Measurements from ENCODE around the gene KLHL29.

KLHL29 gene

GRCh38 chr2:23630961-23631360, 246.0 kb downstream of the KLHL29 start:
- ChIA-PET POLR2A (ENCODE audit: low non-redundant PET) (no interaction called here), CTCF (no interaction called here)
- no peak for DNase-seq (ENCODE audit: low spot score)
- TF ChIP-seq CTCF (conservative IDR thresholded peaks at IDR 0.05; ENCODE audit: low read depth), result no peak
- H3K27ac ChIP-seq, result no peak overlapping the region

- no peak overlapping the region for H3K27ac ChIP-seq
- TF ChIP-seq CTCF (conservative IDR thresholded peaks at IDR 0.05; ENCODE audit: low read depth), result no peak
- ChIA-PET POLR2A (ENCODE audit: low non-redundant PET) (no interaction called here), CTCF (no interaction called here)
- no peak for DNase-seq (ENCODE audit: low spot score)
These were observed 246.4 kb downstream of the KLHL29 start for GRCh38 chr2:23631389-23631788.

- DNase-seq (ENCODE audit: low spot score), result no peak
- no peak overlapping the region for H3K27ac ChIP-seq
- ChIA-PET POLR2A (ENCODE audit: low non-redundant PET) (no interaction called here), CTCF (no interaction called here)
- TF ChIP-seq CTCF (conservative IDR thresholded peaks at IDR 0.05; ENCODE audit: low read depth), result no peak
These were observed 247.4 kb downstream of the KLHL29 start for GRCh38 chr2:23632386-23632785.

- H3K27ac ChIP-seq, result no peak overlapping the region
- TF ChIP-seq CTCF (conservative IDR thresholded peaks at IDR 0.05; ENCODE audit: low read depth), result no peak
- POLR2A ChIA-PET (ENCODE audit: low non-redundant PET), result no interaction called here
- DNase-seq (ENCODE audit: low spot score), result no peak
- CTCF ChIA-PET, result no interaction called here
These were observed 247.9 kb downstream of the KLHL29 start for GRCh38 chr2:23632831-23633395.

- H3K27ac ChIP-seq, result no peak overlapping the region
- POLR2A ChIA-PET (ENCODE audit: low non-redundant PET), result no interaction called here
- CTCF ChIA-PET, result no interaction called here
- DNase-seq (ENCODE audit: low spot score), result no peak
- TF ChIP-seq CTCF (conservative IDR thresholded peaks at IDR 0.05; ENCODE audit: low read depth), result no peak
These were observed 249.0 kb downstream of the KLHL29 start for GRCh38 chr2:23633966-23634365.

GRCh38 chr2:23635442-23636340, 250.7 kb downstream of the KLHL29 start:
- H3K27ac ChIP-seq, result no peak overlapping the region
- ChIA-PET CTCF (interaction anchor here (0.5 to 0.7 kb wide), 4 partner anchors 18 to 438 kb away, joined by 3 read pairs; no protein-coding TSS in a partner anchor), POLR2A (ENCODE audit: low non-redundant PET) (no interaction called here)
- DNase-seq (ENCODE audit: low spot score), result no peak
- no peak for TF ChIP-seq CTCF (conservative IDR thresholded peaks at IDR 0.05; ENCODE audit: low read depth)

All from RWPE1 (cell line).